Lower leg skin (tissue), 3 donors: ENCODE measurements around the gene DNAJB9.

ENCODE experiments used
- CTCF ChIP-seq, 3 donors: fragments of 450-650 bp; IDR thresholded peaks; one replicate each; pipeline ENCODE4 v1.5.1; 2016; ENCODE audit warnings: antibody characterized with exemption in 3 of 3, mild to moderate bottlenecking in 3 of 3, moderate library complexity in 2 of 3
- POLR2A ChIP-seq, 2 donors: fragments of 450-650 bp; IDR thresholded peaks; one replicate each; pipeline ENCODE4 v1.6.1; 2016 to 2017; ENCODE audit warnings: antibody characterized with exemption in 2 of 2, mild to moderate bottlenecking in 1 of 2, moderate library complexity in 1 of 2

DNA sequence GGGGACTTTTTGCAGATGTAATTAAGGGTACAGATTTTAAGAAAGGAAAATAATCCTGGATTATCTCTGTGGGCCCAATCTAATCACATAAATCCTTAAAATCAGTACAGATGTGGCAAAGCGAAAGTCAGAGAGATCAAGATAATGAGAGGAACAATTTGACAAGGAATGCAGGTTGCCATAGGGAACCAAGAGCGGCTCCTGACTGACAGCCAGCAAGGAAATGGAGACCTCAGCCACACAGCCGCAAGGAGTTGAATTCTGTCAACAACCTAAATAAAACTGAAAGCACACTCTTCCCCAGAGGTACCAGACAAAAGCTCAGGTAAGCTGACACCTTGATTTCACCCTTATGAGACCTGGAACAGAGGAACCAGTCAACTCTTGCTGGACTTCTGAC is 40.3 kb upstream of the DNAJB9 start:
- TF ChIP-seq CTCF (IDR thresholded peaks at IDR 0.05): no peak
- TF ChIP-seq POLR2A (IDR thresholded peaks at IDR 0.05): no peak
